HEK293T (cell line): ENCODE data around the gene CHKA.
"Not testable (repeated sequence)": the region's sequence is repeated elsewhere in the genome, so short reads cannot be mapped to it uniquely, and the experiment has no call there.

Source experiments
- ARNT ChIP-seq: fragments of 450-650 bp; IDR thresholded peaks from 2 replicates; pipeline ENCODE4 v1.6.1; 2017; ENCODE audit warnings: mild to moderate bottlenecking
- BHLHE40 ChIP-seq: fragments of 450-650 bp; IDR thresholded peaks from 2 replicates; pipeline ENCODE4 v1.6.1; 2016; ENCODE audit warnings: mild to moderate bottlenecking, moderate library complexity, borderline replicate concordance
- FOXA1 ChIP-seq: fragments of 450-650 bp; IDR thresholded peaks from 2 replicates; pipeline ENCODE4 v1.6.1; 2016; ENCODE audit warnings: mild to moderate bottlenecking
- FOXK2 ChIP-seq: fragments of 450-650 bp; IDR thresholded peaks from 2 replicates; pipeline ENCODE4 v1.6.1; 2016; ENCODE audit warnings: mild to moderate bottlenecking
- FOXM1 ChIP-seq: fragments of 450-650 bp; IDR thresholded peaks from 2 replicates; pipeline ENCODE4 v1.6.1; 2017; ENCODE audit warnings: mild to moderate bottlenecking, borderline replicate concordance
- HDGF ChIP-seq: fragments of 450-650 bp; IDR thresholded peaks from 2 replicates; pipeline ENCODE4 v1.6.1; 2017; ENCODE audit warnings: antibody characterized with exemption, borderline replicate concordance
- L3MBTL2 ChIP-seq: fragments of 450-650 bp; conservative IDR thresholded peaks from 2 replicates; pipeline ENCODE4 v1.6.1; 2016; ENCODE audit warnings: mild to moderate bottlenecking
- NFRKB ChIP-seq: fragments of 450-650 bp; IDR thresholded peaks from 2 replicates; pipeline ENCODE4 v1.6.1; 2016; ENCODE audit warnings: mild to moderate bottlenecking, moderate library complexity
- SP1 ChIP-seq: fragments of 450-650 bp; IDR thresholded peaks from 2 replicates; pipeline ENCODE4 v1.6.1; 2017
- SUZ12 ChIP-seq: fragments of 450-650 bp; IDR thresholded peaks from 2 replicates; pipeline ENCODE4 v1.6.1; 2016; ENCODE audit warnings: mild to moderate bottlenecking
- ZNF384 ChIP-seq: fragments of 450-650 bp; IDR thresholded peaks from 2 replicates; pipeline ENCODE4 v1.6.1; 2016
- TF ChIP-seq, protein P1 (sequence below): fragments of 450-650 bp; IDR thresholded peaks from 2 replicates; pipeline ENCODE4 v1.6.1; 2016

DNA sequence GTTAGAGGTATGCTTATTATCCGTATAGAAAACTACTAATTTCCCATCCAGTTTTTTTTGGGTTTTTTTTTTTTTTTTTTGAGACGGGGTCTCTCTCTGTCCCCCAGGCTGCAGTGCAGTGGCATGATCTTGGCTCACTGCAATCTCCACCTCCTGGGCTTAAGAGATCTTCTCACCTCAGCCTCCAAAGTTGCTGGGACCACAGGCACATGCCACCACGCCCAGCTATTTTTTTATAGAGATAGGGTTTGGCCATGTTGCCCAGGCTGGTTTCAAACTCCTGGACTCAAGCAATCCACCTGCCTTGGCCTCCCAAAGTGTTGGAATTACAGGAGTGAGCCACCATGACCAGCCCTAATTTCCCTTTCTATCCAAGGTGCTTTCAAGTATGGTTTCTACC is 28.2 kb downstream of the CHKA start:
- not testable (repeated sequence) for TF ChIP-seq BHLHE40, NFRKB, SP1, ARNT, SUZ12, FOXK2, ZNF384, HDGF, L3MBTL2, FOXM1, FOXA1
- TF ChIP-seq, protein P1, sequence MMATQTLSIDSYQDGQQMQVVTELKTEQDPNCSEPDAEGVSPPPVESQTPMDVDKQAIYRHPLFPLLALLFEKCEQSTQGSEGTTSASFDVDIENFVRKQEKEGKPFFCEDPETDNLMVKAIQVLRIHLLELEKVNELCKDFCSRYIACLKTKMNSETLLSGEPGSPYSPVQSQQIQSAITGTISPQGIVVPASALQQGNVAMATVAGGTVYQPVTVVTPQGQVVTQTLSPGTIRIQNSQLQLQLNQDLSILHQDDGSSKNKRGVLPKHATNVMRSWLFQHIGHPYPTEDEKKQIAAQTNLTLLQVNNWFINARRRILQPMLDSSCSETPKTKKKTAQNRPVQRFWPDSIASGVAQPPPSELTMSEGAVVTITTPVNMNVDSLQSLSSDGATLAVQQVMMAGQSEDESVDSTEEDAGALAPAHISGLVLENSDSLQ: not testable (repeated sequence)
